Naive thymus-derived CD8-positive, alpha-beta T cell (primary cell): Measurements from ENCODE around the gene MPLKIP. TPM values are rescaled to one million over a fixed set of nuclear protein-coding genes. Genes with fewer than 3 reads are reported as not detected.

Experiments used
- ATAC-seq, 2 donors: fragments of 150-1000 bp; cut with Tn5 transposase in 1 of 2; sonication (Bioruptor Pico), chemical (Tn5 transposase) in 1 of 2; 1 replicate in 1 of 2; 2 replicates in 1 of 2; pipeline ENCODE4 v1.10.0; 2021; ENCODE audit warnings: mild to moderate bottlenecking in 2 of 2, moderate library complexity in 2 of 2
- POLR2A ChIA-PET: fragments of 350-600 bp; sonication (Branson Sonifier 250); formaldehyde crosslinking; loops from one replicate; lab custom pipeline; 2021; ENCODE audit warnings: antibody characterized with exemption; lab: Charles Lee
- DNase-seq, 10 donors: peaks; one replicate each; pipeline versions ENCODE4 v3.0.0 to v3.0.0-alpha.2; 2020 to 2022
- H3K27ac Mint-ChIP-seq, 10 donors: one replicate each; pipeline ENCODE4 v1.8.0; 2020 to 2022; ENCODE audit warnings: mild to moderate bottlenecking in 10 of 10, mixed read lengths in 10 of 10, moderate library complexity in 4 of 10, inconsistent platforms in 1 of 10
- H3K27me3 Mint-ChIP-seq, 5 donors: one replicate each; pipeline ENCODE4 v1.8.0; 2021 to 2022; ENCODE audit warnings: mixed read lengths in 5 of 5
- H3K36me3 Mint-ChIP-seq, 3 donors: one replicate each; pipeline ENCODE4 v1.8.0; 2020 to 2022; ENCODE audit warnings: mixed read lengths in 3 of 3, mild to moderate bottlenecking in 2 of 3, inconsistent platforms in 1 of 3
- H3K4me1 Mint-ChIP-seq, 4 donors: one replicate each; pipeline ENCODE4 v1.8.0; 2021 to 2022; ENCODE audit warnings: mixed read lengths in 4 of 4
- H3K4me3 Mint-ChIP-seq, 10 donors: one replicate each; pipeline ENCODE4 v1.8.0; 2020 to 2022; ENCODE audit warnings: mild to moderate bottlenecking in 10 of 10, mixed read lengths in 10 of 10, moderate library complexity in 6 of 10, inconsistent platforms in 1 of 10
- H3K9me3 Mint-ChIP-seq, 9 donors: one replicate each; pipeline ENCODE4 v1.8.0; 2020 to 2022; ENCODE audit warnings: mixed read lengths in 9 of 9, mild to moderate bottlenecking in 3 of 9, inconsistent platforms in 1 of 9, moderate library complexity in 1 of 9
- polyA plus RNA-seq, 3 donors: library from polyadenylated mRNA; unstranded; fragments of 300-500 nt; fragmentation: Illumina TruSeq; gene quantifications; one replicate each; pipeline ENCODE4 v1.2.3, GENCODE V29; 2021
- total RNA-seq, 8 experiments: library from RNA in 2 of 8; stranded (reverse) in 2 of 8; gene quantifications; one replicate each; pipeline ENCODE4 v1.2.3 and lab custom pipeline; 2021 to 2026

The MPLKIP gene
- total and polyA plus RNA-seq, 5 experiments from 2014 or later: 38.6 to 66.9 (median 55.7) TPM

GRCh38 chr7:40095230-40095629 lies 39.2 kb downstream of the MPLKIP start:
- Mint-ChIP-seq H3K9me3 (no peaks in the 10 kb centered on the region), H3K36me3 (peaks cover 6 to 69% (median 8%) of the 10 kb centered on the region in 3 donors), H3K4me3 (no peak overlapping the region), H3K4me1 (peaks cover 0 to 10% (median 6%) of the 10 kb centered on the region in 4 donors), H3K27ac (peak overlapping the region in 1 of 10 donors; percentile 43), H3K27me3 (no peaks in the 10 kb centered on the region)
- DNase-seq (no peak), ATAC-seq (no peak)
- POLR2A ChIA-PET: no interaction called here

GRCh38 chr7:40093631-40094350 lies 40.6 kb downstream of the MPLKIP start:
- H3K4me3 Mint-ChIP-seq: no peak overlapping the region
- ATAC-seq (no peak), DNase-seq (no peak)
- H3K27ac Mint-ChIP-seq: peak overlapping the region in 2 of 10 donors; percentile 24 to 69
- peaks cover 0 to 10% (median 7%) of the 10 kb centered on the region in 4 donors for H3K4me1 Mint-ChIP-seq
- H3K27me3 Mint-ChIP-seq: no peaks in the 10 kb centered on the region
- H3K9me3 Mint-ChIP-seq: no peaks in the 10 kb centered on the region
- peaks cover 8 to 83% (median 9%) of the 10 kb centered on the region in 3 donors for H3K36me3 Mint-ChIP-seq
- POLR2A ChIA-PET: interaction anchor here (1.1 to 1.5 kb wide), 2 partner anchors 15 to 36 kb away, joined by 3 read pairs; no protein-coding TSS in a partner anchor

GRCh38 chr7:40092182-40092581 lies 42.2 kb downstream of the MPLKIP start:
- Mint-ChIP-seq H3K36me3 (peaks cover 8 to 92% (median 16%) of the 10 kb centered on the region in 3 donors), H3K27ac (peak overlapping the region in 1 of 10 donors; percentile 87), H3K4me3 (no peak overlapping the region), H3K9me3 (no peaks in the 10 kb centered on the region), H3K4me1 (peaks cover 0 to 10% (median 5%) of the 10 kb centered on the region in 4 donors), H3K27me3 (no peaks in the 10 kb centered on the region)
- DNase-seq (no peak), ATAC-seq (no peak)
- POLR2A ChIA-PET: no interaction called here

DNA sequence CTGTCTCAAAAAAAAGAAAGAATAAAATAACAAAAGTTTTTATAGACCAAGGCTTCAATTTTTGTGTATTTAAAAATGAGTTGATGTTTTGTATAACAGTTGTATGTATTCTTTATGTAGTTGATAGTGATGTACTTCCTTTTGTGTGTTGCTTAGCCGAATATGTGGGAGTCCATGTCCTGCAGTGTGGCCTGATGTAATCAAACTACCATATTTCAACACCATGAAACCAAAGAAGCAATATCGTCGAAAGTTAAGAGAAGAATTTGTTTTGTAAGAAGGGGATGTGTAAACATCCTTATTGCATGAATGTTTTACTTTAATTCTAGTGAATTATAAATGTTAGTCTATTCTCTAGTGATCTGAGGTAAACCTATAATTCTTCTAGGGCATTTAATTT lies 56.6 kb downstream of the MPLKIP start:
- no peak for DNase-seq
- Mint-ChIP-seq H3K4me3 (no peak overlapping the region), H3K27me3 (no peaks in the 10 kb centered on the region), H3K36me3 (peaks cover 0 to 30% (median 6%) of the 10 kb centered on the region in 3 donors), H3K4me1 (peaks cover 0 to 2% (median 1%) of the 10 kb centered on the region in 4 donors), H3K9me3 (no peaks in the 10 kb centered on the region), H3K27ac (no peak overlapping the region)
- no peak for ATAC-seq
- POLR2A ChIA-PET: no interaction called here

Other genes starting within 250 kb of the MPLKIP start
- gene CDK13, start 184.4 kb downstream of the MPLKIP start, total RNA-seq: 100 to 1,000 TPM; 100 to 102 TPM
- gene CDK13, start 184.4 kb downstream of the MPLKIP start, polyA plus RNA-seq: 10 to 100 TPM; 26.1 to 38.0 (median 33.6) TPM
- gene SUGCT, start 383 bp upstream of the MPLKIP start, total RNA-seq: 1 to 10 TPM; 2.1 to 3.6 TPM
- 1 to 10 TPM; 1.3 to 3.0 (median 1.6) TPM for gene SUGCT, start 383 bp upstream of the MPLKIP start, polyA plus RNA-seq